Dermis blood vessel endothelial cell (primary cell): ENCODE results near the gene FRK. TPM values are rescaled to one million over a fixed set of nuclear protein-coding genes. Genes with fewer than 3 reads are reported as not detected.
A peak's percentile ranks its signal among the peaks of the same experiment; 100 is the strongest.

Experiments used
- DNase-seq: peaks from one replicate; pipeline ENCODE4 v3.0.0; 2010
- total RNA-seq: library from RNA; depleted of rRNA; stranded (reverse); fragments of >200 nt; gene quantifications from 2 replicates; pipeline ENCODE4 v1.2.3, GENCODE V29; 2014

The FRK gene
- total RNA-seq, 1 donor from 2014 or later: 0.17 TPM

- no peak for DNase-seq
These were observed 26.4 kb downstream of the FRK start for GRCh38 chr6:116034327-116034726.

GRCh38 chr6:116033687-116034303, 26.9 kb downstream of the FRK start:
- DNase-seq: no peak

- DNase-seq: no peak
These were observed 29.9 kb downstream of the FRK start for GRCh38 chr6:116030770-116031169.

- no peak for DNase-seq
These were observed 31.2 kb downstream of the FRK start for GRCh38 chr6:116029535-116029934.

- no peak for DNase-seq
These were observed 32.5 kb downstream of the FRK start for GRCh38 chr6:116028233-116028632.

GRCh38 chr6:116027801-116028200, 32.9 kb downstream of the FRK start:
- DNase-seq: no peak

GRCh38 chr6:116025405-116025804, 35.3 kb downstream of the FRK start:
- no peak for DNase-seq

GRCh38 chr6:116022841-116023445, 37.7 kb downstream of the FRK start:
- DNase-seq: no peak

GRCh38 chr6:116020738-116021137, 40.0 kb downstream of the FRK start:
- no peak for DNase-seq

- no peak for DNase-seq
These were observed 41.3 kb downstream of the FRK start for GRCh38 chr6:116019428-116019827.

GRCh38 chr6:116018976-116019375, 41.7 kb downstream of the FRK start:
- DNase-seq: no peak

- no peak for DNase-seq
These were observed 43.0 kb downstream of the FRK start for GRCh38 chr6:116017546-116018295.

- no peak for DNase-seq
These were observed 43.7 kb downstream of the FRK start for GRCh38 chr6:116016846-116017545.

GRCh38 chr6:116015983-116016382, 44.7 kb downstream of the FRK start:
- DNase-seq: no peak

- no peak for DNase-seq
These were observed 45.1 kb downstream of the FRK start for GRCh38 chr6:116015561-116015960.

GRCh38 chr6:116012951-116013350, 47.7 kb downstream of the FRK start:
- DNase-seq: no peak

GRCh38 chr6:116012471-116012949, 48.2 kb downstream of the FRK start:
- no peak for DNase-seq

GRCh38 chr6:116011520-116011919, 49.2 kb downstream of the FRK start:
- DNase-seq: no peak

GRCh38 chr6:116010790-116011401, 49.8 kb downstream of the FRK start:
- DNase-seq: peak; percentile 71

- DNase-seq: no peak
These were observed 50.3 kb downstream of the FRK start for GRCh38 chr6:116010386-116010785.

- DNase-seq: no peak
These were observed 52.0 kb downstream of the FRK start for GRCh38 chr6:116008470-116009243.
